OCI-LY1 (cell line): ENCODE measurements around the gene HOXC5.

ENCODE experiments used
- H2AFZ ChIP-seq: fragments of 200-600 bp; sonication (generic), shearing (Covaris generic); 2 replicates; pipeline ENCODE4 v1.6.0; 2014; ENCODE audit warnings: antibody characterized with exemption, mild to moderate bottlenecking, low read length
- H3F3A ChIP-seq: fragments of 200-600 bp; sonication (generic), shearing (Covaris generic); 2 replicates; pipeline ENCODE4 v1.6.0; 2014; ENCODE audit warnings: mild to moderate bottlenecking, antibody characterized with exemption, low read length, moderate library complexity; ENCODE audit not compliant: insufficient read depth
- H3K27ac ChIP-seq: fragments of 200-600 bp; sonication (generic); 2 replicates; pipeline ENCODE4 v1.5.1; 2014; ENCODE audit warnings: low read length, mixed run types, mild to moderate bottlenecking, low read depth; ENCODE audit not compliant: poor library complexity, severe bottlenecking
- H3K27me3 ChIP-seq: fragments of 200-600 bp; sonication (generic); 2 replicates; pipeline ENCODE4 v1.6.0; 2014; ENCODE audit warnings: antibody characterized with exemption, mild to moderate bottlenecking, low read length, moderate library complexity; ENCODE audit not compliant: insufficient read depth
- H3K36me3 ChIP-seq: fragments of 200-600 bp; sonication (generic); 2 replicates; pipeline ENCODE4 v1.6.1; 2014; ENCODE audit warnings: mild to moderate bottlenecking, antibody characterized with exemption, low read length, moderate library complexity, mixed read lengths; ENCODE audit not compliant: insufficient read depth
- H3K4me1 ChIP-seq: fragments of 200-600 bp; sonication (generic); 2 replicates; pipeline ENCODE4 v1.5.1; 2014; ENCODE audit warnings: mild to moderate bottlenecking, low read length, moderate library complexity; ENCODE audit not compliant: insufficient read depth, severe bottlenecking
- H3K4me2 ChIP-seq: fragments of 200-600 bp; sonication (generic), shearing (Covaris generic); 2 replicates; pipeline ENCODE4 v1.6.1; 2014; ENCODE audit warnings: low read length
- H3K4me3 ChIP-seq: fragments of 200-600 bp; sonication (generic); 2 replicates; pipeline ENCODE4 v1.5.1; 2014; ENCODE audit warnings: low read length, low read depth, mild to moderate bottlenecking, mixed read lengths; ENCODE audit not compliant: poor library complexity, severe bottlenecking
- H3K79me2 ChIP-seq: fragments of 200-600 bp; shearing (Covaris generic); 2 replicates; pipeline ENCODE4 v1.6.1; 2016; ENCODE audit warnings: mixed run types, low read length, mixed read lengths; ENCODE audit not compliant: insufficient read depth
- H3K9ac ChIP-seq: fragments of 200-600 bp; sonication (generic), shearing (Covaris generic); 2 replicates; pipeline ENCODE4 v1.6.1; 2014; ENCODE audit warnings: mild to moderate bottlenecking, low read length, mixed read lengths
- H3K9me2 ChIP-seq: fragments of 200-600 bp; sonication (generic), shearing (Covaris generic); 2 replicates; pipeline ENCODE4 v1.6.1; 2014; ENCODE audit warnings: low read depth, mild to moderate bottlenecking, low read length, mixed read lengths
- H3K9me3 ChIP-seq: fragments of 200-600 bp; shearing (Covaris generic); 2 replicates; pipeline ENCODE4 v1.6.1; 2014; ENCODE audit warnings: low read length, mixed read lengths
- H4K20me1 ChIP-seq: fragments of 200-600 bp; sonication (generic), shearing (Covaris generic); 2 replicates; pipeline ENCODE4 v1.6.0; 2016; ENCODE audit warnings: mild to moderate bottlenecking, low read length; ENCODE audit not compliant: insufficient read depth
- CTCF ChIP-seq: fragments of 200-600 bp; sonication (generic), shearing (Covaris generic); IDR thresholded peaks from 2 replicates; pipeline ENCODE4 v1.5.1; 2017; ENCODE audit warnings: mild to moderate bottlenecking, antibody characterized with exemption, low read length, moderate library complexity, mixed read lengths
- EZH2 ChIP-seq: fragments of 200-600 bp; sonication (generic), shearing (Covaris generic); IDR thresholded peaks from 2 replicates; pipeline ENCODE4 v1.8.0; 2017; ENCODE audit warnings: borderline replicate concordance, mixed run types, mild to moderate bottlenecking, antibody characterized with exemption, low read length, moderate library complexity, mixed read lengths

HOXC5 gene

GRCh38 chr12:53992377-53992889 lies 40.4 kb upstream of the HOXC5 start:
- peaks cover 4% of the 10 kb centered on the region for H3K4me1 ChIP-seq
- H3K9ac ChIP-seq = no peak overlapping the region
- TF ChIP-seq EZH2 (no peak), CTCF (no peak)
- no peaks in the 10 kb centered on the region for H4K20me1 ChIP-seq
- H3K36me3 ChIP-seq = no peaks in the 10 kb centered on the region
- peaks cover 16% of the 10 kb centered on the region for H3K27me3 ChIP-seq
- no peak overlapping the region for H3K27ac ChIP-seq
- H3K4me3 ChIP-seq = no peak overlapping the region
- no peaks in the 10 kb centered on the region for H3F3A ChIP-seq
- no peaks in the 10 kb centered on the region for H3K9me2 ChIP-seq
- H2AFZ ChIP-seq = no peak overlapping the region
- H3K4me2 ChIP-seq = no peak overlapping the region
- H3K9me3 ChIP-seq = no peaks in the 10 kb centered on the region
- no peaks in the 10 kb centered on the region for H3K79me2 ChIP-seq

GRCh38 chr12:53993162-53994008 lies 39.5 kb upstream of the HOXC5 start:
- no peak overlapping the region for H3K4me3 ChIP-seq
- peaks cover 19% of the 10 kb centered on the region for H3K27me3 ChIP-seq
- no peaks in the 10 kb centered on the region for H3K9me3 ChIP-seq
- no peak overlapping the region for H3K27ac ChIP-seq
- H2AFZ ChIP-seq = no peak overlapping the region
- H3K4me2 ChIP-seq = no peak overlapping the region
- TF ChIP-seq EZH2 (no peak), CTCF (no peak)
- no peaks in the 10 kb centered on the region for H3K9me2 ChIP-seq
- no peaks in the 10 kb centered on the region for H3K79me2 ChIP-seq
- H3K36me3 ChIP-seq = no peaks in the 10 kb centered on the region
- H3K4me1 ChIP-seq = peaks cover 4% of the 10 kb centered on the region
- no peaks in the 10 kb centered on the region for H3F3A ChIP-seq
- no peaks in the 10 kb centered on the region for H4K20me1 ChIP-seq
- H3K9ac ChIP-seq = no peak overlapping the region

- Histone ChIP-seq H3K4me3 (no peak overlapping the region), H3K4me1 (peaks cover 4% of the 10 kb centered on the region), H2AFZ (no peak overlapping the region), H3K9me3 (no peaks in the 10 kb centered on the region), H4K20me1 (no peaks in the 10 kb centered on the region), H3K9me2 (no peaks in the 10 kb centered on the region), H3K79me2 (no peaks in the 10 kb centered on the region), H3F3A (no peaks in the 10 kb centered on the region), H3K4me2 (no peak overlapping the region), H3K36me3 (no peaks in the 10 kb centered on the region), H3K27ac (no peak overlapping the region), H3K27me3 (peaks cover 16% of the 10 kb centered on the region), H3K9ac (no peak overlapping the region)
- TF ChIP-seq CTCF = no peak
- no peak for TF ChIP-seq EZH2
These were observed 38.9 kb upstream of the HOXC5 start for GRCh38 chr12:53994009-53994263.
